Measurements from ENCODE around the gene PTGES3.
"Not testable (repeated sequence)": the region's sequence is repeated elsewhere in the genome, so short reads cannot be mapped to it uniquely, and the experiment has no call there.

PTGES3 gene

GRCh38 chr12:56648023-56648422, 40.1 kb downstream of the PTGES3 start:
- not testable (repeated sequence) for DNase-seq

GRCh38 chr12:56645717-56646446, 42.2 kb downstream of the PTGES3 start, which contains the start of gene ATP5F1B:
TSS of gene ATP5F1B (minus strand) at chr12:56645984. CDS start at chr12:56645963, 21 bp downstream.
- peak; percentile 86 to 87 for DNase-seq

- DNase-seq = no peak
Measured at GRCh38 chr12:56645201-56645716, 42.8 kb downstream of the PTGES3 start.

GRCh38 chr12:56644654-56645053, 43.4 kb downstream of the PTGES3 start:
- no peak for DNase-seq

- no peak for DNase-seq
Measured at GRCh38 chr12:56641219-56641618, 46.9 kb downstream of the PTGES3 start.

- DNase-seq = no peak
Measured at GRCh38 chr12:56637621-56638020, 50.5 kb downstream of the PTGES3 start.

GRCh38 chr12:56636675-56637540, 51.2 kb downstream of the PTGES3 start:
- peak; percentile 82 for DNase-seq

GRCh38 chr12:56635806-56636674, 52.0 kb downstream of the PTGES3 start:
- DNase-seq = peak; percentile 84 to 86

GRCh38 chr12:56634837-56635791, 53.0 kb downstream of the PTGES3 start:
- peak; percentile 44 to 51 for DNase-seq

GRCh38 chr12:56634242-56634836, 53.7 kb downstream of the PTGES3 start:
- peak in 1 of 2 experiments; percentile 9 for DNase-seq

GRCh38 chr12:56633468-56634241, 54.4 kb downstream of the PTGES3 start:
- no peak for DNase-seq

- DNase-seq = no peak
Measured at GRCh38 chr12:56632701-56633467, 55.2 kb downstream of the PTGES3 start.

- DNase-seq = peak; percentile 45 to 49
Measured at GRCh38 chr12:56631790-56632700, 56.0 kb downstream of the PTGES3 start.

- peak; percentile 80 to 81 for DNase-seq
Measured at GRCh38 chr12:56630180-56630632, 57.9 kb downstream of the PTGES3 start, which contains the start of gene BAZ2A. TSS of gene BAZ2A (minus strand) at chr12:56630326. CDS start at chr12:56617530, 12,796 bp downstream.

- peak; percentile 36 to 42 for DNase-seq
Measured at GRCh38 chr12:56629459-56630179, 58.5 kb downstream of the PTGES3 start.

GRCh38 chr12:56628671-56629458, 59.2 kb downstream of the PTGES3 start:
- peak; percentile 39 to 41 for DNase-seq
